CD4-positive, alpha-beta memory T cell (primary cell): ENCODE data around the gene CBARP. TPM values are rescaled to one million over a fixed set of nuclear protein-coding genes. Genes with fewer than 3 reads are reported as not detected.

ENCODE experiments used
- CTCF ChIA-PET: fragments of 350-600 bp; sonication (Branson Sonifier 250); formaldehyde crosslinking; loops from one replicate; lab custom pipeline; 2021; ENCODE audit warnings: inconsistent platforms; ENCODE audit not compliant: partially characterized antibody; lab: Charles Lee
- POLR2A ChIA-PET: fragments of 350-600 bp; sonication (Branson Sonifier 250); formaldehyde crosslinking; loops from one replicate; lab custom pipeline; 2021; ENCODE audit not compliant: partially characterized antibody; lab: Charles Lee
- DNase-seq, 5 donors: peaks; one replicate each; pipeline versions ENCODE4 v3.0.0 to v3.0.0-alpha.2; 2020 to 2022; ENCODE audit warnings: mixed read lengths in 1 of 5
- H3K27ac ChIP-seq: one replicate; pipeline ENCODE4 v1.7.0; 2013; ENCODE audit warnings: low read depth, low read length
- H3K27me3 ChIP-seq: 2 replicates; pipeline ENCODE4 v1.7.0; 2013; ENCODE audit warnings: mild to moderate bottlenecking, low read length, moderate library complexity; ENCODE audit not compliant: insufficient read depth
- H3K36me3 ChIP-seq: 2 replicates; pipeline ENCODE4 v1.7.0; 2013; ENCODE audit warnings: mild to moderate bottlenecking, low read length, moderate library complexity; ENCODE audit not compliant: insufficient read depth
- H3K4me1 ChIP-seq: 2 replicates; pipeline ENCODE4 v1.7.0; 2013; ENCODE audit warnings: mild to moderate bottlenecking, low read length, moderate library complexity; ENCODE audit not compliant: insufficient read depth
- H3K4me3 ChIP-seq, 2 donors: one replicate each; pipeline ENCODE4 v1.7.0; 2013; ENCODE audit warnings: low read length in 2 of 2, mild to moderate bottlenecking in 1 of 2
- H3K9me3 ChIP-seq, 2 donors: one replicate each; pipeline ENCODE4 v1.7.0; 2013; ENCODE audit warnings: low read length in 2 of 2, control low read depth in 1 of 2; ENCODE audit not compliant: control insufficient read depth in 1 of 2
- H3K27ac Mint-ChIP-seq, 7 donors: one replicate each; pipeline ENCODE4 v1.8.0; 2020 to 2021; ENCODE audit warnings: mixed read lengths in 7 of 7, mild to moderate bottlenecking in 6 of 7, inconsistent platforms in 3 of 7, moderate library complexity in 3 of 7
- H3K27me3 Mint-ChIP-seq, 2 donors: one replicate each; pipeline ENCODE4 v1.8.0; 2020 to 2021; ENCODE audit warnings: mixed read lengths in 2 of 2
- H3K36me3 Mint-ChIP-seq, 2 donors: one replicate each; pipeline ENCODE4 v1.8.0; 2020 to 2021; ENCODE audit warnings: mixed read lengths in 2 of 2, inconsistent platforms in 1 of 2, mild to moderate bottlenecking in 1 of 2
- H3K4me1 Mint-ChIP-seq, 4 donors: one replicate each; pipeline ENCODE4 v1.8.0; 2020 to 2021; ENCODE audit warnings: mixed read lengths in 4 of 4, mild to moderate bottlenecking in 1 of 4
- H3K4me3 Mint-ChIP-seq, 8 donors: one replicate each; pipeline ENCODE4 v1.8.0; 2020 to 2021; ENCODE audit warnings: mixed read lengths in 8 of 8, mild to moderate bottlenecking in 7 of 8, moderate library complexity in 6 of 8, inconsistent platforms in 3 of 8
- H3K9me3 Mint-ChIP-seq, 8 donors: one replicate each; pipeline ENCODE4 v1.8.0; 2020 to 2021; ENCODE audit warnings: mixed read lengths in 8 of 8, mild to moderate bottlenecking in 5 of 8, inconsistent platforms in 3 of 8, moderate library complexity in 1 of 8
- intact Hi-C: fragments of 100-400 bp; cut with micrococcal nuclease; formaldehyde crosslinking; loops from one replicate; pipeline ENCODE4 v1.15.1; 2023
- polyA plus RNA-seq, 2 donors: library from polyadenylated mRNA; unstranded; fragments of 300-500 nt; fragmentation: Illumina TruSeq; gene quantifications; one replicate each; pipeline ENCODE4 v1.2.3, GENCODE V29; 2021
- total RNA-seq, 2 experiments: library from RNA; stranded (reverse); gene quantifications; one replicate each; pipeline ENCODE4 v1.2.3, GENCODE V29; 2021

Gene CBARP
- total and polyA plus RNA-seq, 4 experiments from 2014 or later = not detected

DNA sequence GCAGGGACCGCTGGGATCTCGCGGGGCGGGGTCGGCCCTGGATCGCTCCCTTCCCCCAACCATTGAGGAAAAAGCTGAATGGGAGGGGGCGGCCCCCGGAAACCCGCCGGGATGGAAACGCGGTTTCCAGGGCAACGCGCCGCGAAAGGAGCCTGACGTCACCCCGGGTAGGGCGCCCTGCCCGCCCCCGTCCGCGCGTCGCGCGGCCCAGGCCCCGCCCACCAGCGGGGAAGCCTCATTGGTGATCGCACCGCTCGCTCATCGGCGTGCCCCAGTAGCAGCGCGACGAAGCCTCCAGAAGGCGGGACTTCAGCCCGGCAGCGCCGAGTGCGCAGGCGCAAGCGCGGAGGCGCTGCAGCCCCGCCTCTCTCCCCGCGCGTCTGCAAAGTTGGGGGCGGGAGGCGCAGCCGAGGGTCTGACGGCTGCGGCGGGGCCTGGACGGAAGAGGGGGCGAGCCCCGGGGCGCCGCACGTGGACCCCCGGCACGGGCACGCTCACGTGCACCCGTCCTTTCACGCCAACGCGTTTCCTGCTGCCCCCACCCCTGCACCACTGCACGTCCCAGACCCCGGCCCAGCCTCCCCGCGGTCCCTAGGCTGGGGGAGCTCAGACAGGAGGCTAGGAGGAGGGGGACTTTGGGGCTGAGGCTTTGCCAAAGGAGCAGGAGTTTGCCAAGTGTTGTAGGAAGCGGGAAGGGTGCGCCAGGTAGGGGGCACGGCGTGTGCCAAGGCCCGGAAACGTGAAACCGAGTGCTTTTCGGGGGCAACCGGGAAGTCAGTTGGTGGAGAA is 23.1 kb upstream of the CBARP start:
- no peaks in the 10 kb centered on the region for H3K9me3 ChIP-seq
- CTCF ChIA-PET = interaction anchor here (1.5 to 10.8 kb wide), 3 partner anchors 8 to 20 kb away, joined by 4 to 364 read pairs (median 5); partner anchors contain the start of gene ATP5F1D
- Mint-ChIP-seq H3K9me3 (no peaks in the 10 kb centered on the region), H3K27ac (peak overlapping the region; percentile 95 to 99 (median 99)), H3K27me3 (peaks cover 0 to 3% of the 10 kb centered on the region in 2 donors), H3K36me3 (peaks cover 9 to 20% of the 10 kb centered on the region in 2 donors), H3K4me3 (peak overlapping the region; percentile 85 to 93 (median 91)), H3K4me1 (peaks cover 29 to 65% (median 44%) of the 10 kb centered on the region in 4 donors)
- POLR2A ChIA-PET = interaction anchor here (0.8 to 12.0 kb wide), 11 partner anchors 6 to 463 kb away, joined by 3 to 650 read pairs (median 8); partner anchors contain the start of genes ARHGAP45, ATP5F1D, CBARP and CIRBP
- no peaks in the 10 kb centered on the region for H3K27me3 ChIP-seq
- peak overlapping the region; percentile 78 for H3K4me3 ChIP-seq
- H3K27ac ChIP-seq = peak overlapping the region; percentile 87
- peaks cover 70% of the 10 kb centered on the region for H3K4me1 ChIP-seq
- DNase-seq = peak; percentile 96 to 97 (median 97)
- intact Hi-C loops = no loop called here
- peaks cover 9% of the 10 kb centered on the region for H3K36me3 ChIP-seq

DNA sequence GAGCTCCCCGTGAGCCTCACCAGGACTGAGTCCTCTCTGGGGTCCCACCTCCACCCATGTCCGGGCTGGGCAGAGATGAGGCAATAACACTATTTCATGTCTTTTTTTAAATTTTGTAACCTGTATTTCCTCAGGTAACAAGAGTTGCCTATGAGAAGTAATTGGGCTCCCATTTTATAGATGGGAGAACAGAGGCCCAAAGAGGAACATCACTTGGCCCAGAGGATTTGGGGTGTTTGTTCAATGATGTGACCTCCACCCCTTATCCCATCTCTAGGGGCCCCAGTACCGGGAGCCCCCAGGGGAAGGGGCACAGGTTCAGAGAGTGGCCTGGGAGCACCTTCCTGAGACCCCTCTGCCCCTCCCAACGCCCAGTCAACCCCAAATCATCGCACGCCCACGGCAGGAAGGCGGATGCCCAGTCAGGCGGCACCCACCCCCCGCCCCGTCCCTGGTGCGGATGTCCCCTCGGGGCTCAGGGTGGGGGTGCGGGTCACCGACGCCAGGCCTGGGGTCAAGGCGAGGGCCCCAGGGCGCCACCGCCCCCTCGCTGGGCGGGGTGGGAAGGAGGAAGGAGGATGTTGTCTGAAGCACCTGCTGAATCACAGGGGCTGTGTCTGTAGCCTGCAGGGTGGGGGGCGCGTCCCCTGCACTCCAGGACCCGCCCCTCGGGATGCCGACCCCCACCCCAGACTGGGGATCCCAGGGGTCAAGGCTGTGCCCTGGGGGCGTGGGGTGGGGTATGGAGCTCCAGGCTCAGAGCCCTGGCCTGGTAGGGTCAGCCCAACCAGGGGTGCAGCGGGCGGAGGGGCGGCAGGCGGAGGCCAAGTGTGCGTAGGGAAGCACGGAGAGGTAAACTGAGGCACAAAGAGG is 22.3 kb upstream of the CBARP start:
- ChIA-PET POLR2A (interaction anchor here (0.8 to 12.0 kb wide), 15 partner anchors 7 to 232 kb away, joined by 3 to 650 read pairs (median 6); partner anchors contain the start of genes ARHGAP45, ATP5F1D, CBARP and CIRBP), CTCF (interaction anchor here (1.9 to 10.8 kb wide), 2 partner anchors 15 to 19 kb away, joined by 4 to 364 read pairs; partner anchors contain the start of gene ATP5F1D)
- peaks cover 26 to 59% (median 42%) of the 10 kb centered on the region in 4 donors for H3K4me1 Mint-ChIP-seq
- Histone ChIP-seq H3K4me3 (peak overlapping the region; percentile 17 to 78), H3K27me3 (no peaks in the 10 kb centered on the region), H3K36me3 (peaks cover 18% of the 10 kb centered on the region), H3K9me3 (no peaks in the 10 kb centered on the region), H3K4me1 (peaks cover 75% of the 10 kb centered on the region), H3K27ac (peak overlapping the region; percentile 87)
- H3K4me3 Mint-ChIP-seq = peak overlapping the region; percentile 88 to 93 (median 90)
- intact Hi-C loops = loop anchor here (1.0 kb wide), 2 partner anchors 9 to 11 kb away; partner anchors contain the start of gene CIRBP
- H3K9me3 Mint-ChIP-seq = no peaks in the 10 kb centered on the region
- DNase-seq = peak in 4 of 5 donors; percentile 38 to 72 (median 53)
- peak overlapping the region; percentile 95 to 99 (median 99) for H3K27ac Mint-ChIP-seq
- peaks cover 0 to 3% of the 10 kb centered on the region in 2 donors for H3K27me3 Mint-ChIP-seq
- peaks cover 10 to 20% of the 10 kb centered on the region in 2 donors for H3K36me3 Mint-ChIP-seq

DNA sequence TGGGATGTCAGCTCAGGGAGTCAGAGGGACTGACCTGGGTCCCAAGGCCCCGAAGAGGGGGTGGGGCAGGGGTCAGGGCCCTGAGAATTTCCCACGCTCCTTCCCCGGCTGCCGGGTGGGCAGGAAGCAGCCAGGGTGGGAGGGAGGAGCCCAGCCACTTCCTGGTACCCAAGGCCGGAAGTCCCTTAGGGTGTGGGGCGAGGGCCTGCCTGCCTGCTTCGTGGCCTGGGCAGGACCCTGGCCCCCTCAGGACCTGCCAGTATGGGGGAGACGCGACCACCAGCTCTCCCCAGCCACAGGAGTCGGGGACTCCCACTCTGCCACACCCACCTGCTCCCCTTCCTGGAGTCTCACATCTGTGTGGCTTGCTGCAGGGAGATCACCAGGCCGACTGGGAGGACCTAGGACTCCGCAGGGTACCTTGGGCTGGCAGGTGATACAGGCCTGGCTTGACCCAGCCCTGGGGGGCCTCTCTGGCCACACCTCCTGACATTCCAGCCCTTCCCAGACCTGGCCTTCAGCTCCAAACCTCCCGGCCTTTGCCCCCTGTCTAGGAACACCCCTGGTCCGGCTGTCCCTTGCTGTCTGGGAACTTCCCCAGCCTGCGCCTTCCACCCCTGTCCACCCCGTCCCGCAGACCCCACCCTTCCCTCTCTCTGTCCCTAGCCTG is 21.5 kb upstream of the CBARP start:
- H3K9me3 Mint-ChIP-seq = peaks cover 0 to 5% (median 0%) of the 10 kb centered on the region in 8 donors
- intact Hi-C loops = loop anchor here (1.0 kb wide), 2 partner anchors 10 kb away; partner anchors contain the start of gene CIRBP
- H3K27ac Mint-ChIP-seq = peak overlapping the region; percentile 95 to 99 (median 99)
- Histone ChIP-seq H3K27ac (peak overlapping the region; percentile 87), H3K4me3 (peak overlapping the region; percentile 4 to 78), H3K36me3 (peaks cover 25% of the 10 kb centered on the region), H3K9me3 (no peaks in the 10 kb centered on the region), H3K4me1 (peaks cover 82% of the 10 kb centered on the region), H3K27me3 (no peaks in the 10 kb centered on the region)
- ChIA-PET POLR2A (interaction anchor here (1.0 to 12.0 kb wide), 9 partner anchors 8 to 231 kb away, joined by 3 to 650 read pairs (median 6); partner anchors contain the start of genes ATP5F1D, CBARP, CIRBP and FAM174C), CTCF (interaction anchor here (10.8 kb wide), 1 partner anchor 14 kb away, joined by 364 read pairs; no protein-coding TSS in a partner anchor)
- peaks cover 0 to 3% of the 10 kb centered on the region in 2 donors for H3K27me3 Mint-ChIP-seq
- peaks cover 17 to 27% of the 10 kb centered on the region in 2 donors for H3K36me3 Mint-ChIP-seq
- DNase-seq = peak; percentile 75 to 86 (median 80)
- peak overlapping the region; percentile 87 to 93 (median 89) for H3K4me3 Mint-ChIP-seq
- H3K4me1 Mint-ChIP-seq = peaks cover 29 to 60% (median 45%) of the 10 kb centered on the region in 4 donors

DNA sequence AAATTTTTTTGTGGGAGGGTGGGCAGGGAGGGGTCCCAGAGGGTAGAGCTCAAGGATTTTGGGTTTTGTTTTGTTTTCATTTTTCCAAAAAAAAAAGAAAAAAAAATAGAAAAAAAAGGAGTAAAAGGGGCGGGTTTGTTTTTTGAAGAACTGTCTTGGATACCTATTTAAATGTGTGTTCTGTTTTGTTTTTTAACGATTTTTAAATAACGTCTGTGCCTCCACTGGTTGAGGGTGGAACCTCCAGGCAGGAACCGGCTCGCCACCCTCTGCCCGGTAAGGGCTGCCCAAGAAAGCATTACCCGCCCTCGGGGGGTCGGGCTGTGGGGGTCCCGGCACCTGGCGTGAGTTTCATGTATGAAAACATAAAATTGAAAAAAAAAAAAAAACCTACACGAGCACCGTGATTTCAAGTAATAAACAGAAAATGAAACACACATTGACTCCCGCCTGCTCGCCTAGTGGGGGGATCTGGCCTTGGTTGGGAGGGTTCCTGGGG is 21.0 kb upstream of the CBARP start:
- H3K9me3 ChIP-seq = no peaks in the 10 kb centered on the region
- intact Hi-C loops = loop anchor here (1.0 kb wide), 2 partner anchors 9 to 11 kb away; partner anchors contain the start of gene CIRBP
- peaks cover 88% of the 10 kb centered on the region for H3K4me1 ChIP-seq
- peaks cover 0 to 5% (median 0%) of the 10 kb centered on the region in 8 donors for H3K9me3 Mint-ChIP-seq
- ChIA-PET CTCF (no interaction called here), POLR2A (interaction anchor here (1.0 to 12.0 kb wide), 7 partner anchors 8 to 184 kb away, joined by 3 to 650 read pairs (median 9); partner anchors contain the start of genes ATP5F1D, CBARP, CIRBP and FAM174C)
- H3K27ac Mint-ChIP-seq = peak overlapping the region; percentile 95 to 99 (median 99)
- DNase-seq = no peak
- H3K4me3 Mint-ChIP-seq = peak overlapping the region; percentile 87 to 93 (median 89)
- peaks cover 29% of the 10 kb centered on the region for H3K36me3 ChIP-seq
- H3K27ac ChIP-seq = peak overlapping the region; percentile 87
- peaks cover 17 to 27% of the 10 kb centered on the region in 2 donors for H3K36me3 Mint-ChIP-seq
- peak overlapping the region; percentile 4 to 78 for H3K4me3 ChIP-seq
- no peaks in the 10 kb centered on the region for H3K27me3 ChIP-seq
- peaks cover 0 to 3% of the 10 kb centered on the region in 2 donors for H3K27me3 Mint-ChIP-seq
- peaks cover 29 to 62% (median 45%) of the 10 kb centered on the region in 4 donors for H3K4me1 Mint-ChIP-seq

DNA sequence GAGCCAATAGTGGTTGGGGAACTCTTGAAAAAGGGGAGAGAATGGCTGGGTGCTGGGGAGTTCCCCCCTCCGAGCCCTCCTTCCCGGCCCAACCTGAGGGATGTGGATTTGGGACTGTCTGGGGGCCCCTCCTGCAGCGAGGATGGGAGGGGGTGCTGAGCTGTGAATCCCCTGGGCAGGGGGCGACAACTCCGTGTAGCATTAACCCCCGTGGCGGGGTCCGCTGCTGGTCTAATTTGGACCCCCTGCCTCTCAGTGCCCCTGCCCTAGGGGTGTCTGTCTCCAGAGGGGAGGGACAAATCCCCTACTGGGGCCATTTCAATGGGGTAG is 20.3 kb upstream of the CBARP start:
- ChIA-PET POLR2A (interaction anchor here (1.9 to 12.0 kb wide), 4 partner anchors 8 to 16 kb away, joined by 6 to 650 read pairs (median 236); partner anchors contain the start of genes ATP5F1D, CBARP, CIRBP and FAM174C), CTCF (no interaction called here)
- Histone ChIP-seq H3K36me3 (peaks cover 29% of the 10 kb centered on the region), H3K4me3 (peak overlapping the region in 1 of 2 donors; percentile 41), H3K27me3 (no peaks in the 10 kb centered on the region), H3K27ac (peak overlapping the region; percentile 87), H3K4me1 (peaks cover 92% of the 10 kb centered on the region), H3K9me3 (no peaks in the 10 kb centered on the region)
- Mint-ChIP-seq H3K4me3 (peak overlapping the region; percentile 15 to 93 (median 88)), H3K27me3 (peaks cover 0 to 3% of the 10 kb centered on the region in 2 donors), H3K9me3 (peaks cover 0 to 5% (median 0%) of the 10 kb centered on the region in 8 donors), H3K27ac (peak overlapping the region; percentile 95 to 99 (median 99)), H3K36me3 (peaks cover 17 to 32% of the 10 kb centered on the region in 2 donors), H3K4me1 (peaks cover 29 to 67% (median 49%) of the 10 kb centered on the region in 4 donors)
- no peak for DNase-seq
- intact Hi-C loops = no loop called here
